Kidney (tissue), 14 donors: ENCODE measurements around the gene CES3. TPM values are rescaled to one million over a fixed set of nuclear protein-coding genes. Genes with fewer than 3 reads are reported as not detected.
"Not testable (repeated sequence)": the region's sequence is repeated elsewhere in the genome, so short reads cannot be mapped to it uniquely, and the experiment has no call there.

ENCODE experiments used
- DNase-seq, 5 donors: peaks; one replicate each; pipeline ENCODE4 v3.0.0-alpha.2; 2013 to 2020
- FAIRE-seq: peaks from 2 replicates; lab custom pipeline; 2012; peaks lifted over from hg19 to GRCh38; lab: Jason Lieb, UNC
- H3K27ac ChIP-seq, 2 donors: one replicate each; pipeline ENCODE4 v1.7.0; 2013; ENCODE audit warnings: low read depth in 2 of 2, low read length in 2 of 2, inconsistent platforms in 1 of 2
- H3K27me3 ChIP-seq: one replicate; pipeline ENCODE4 v1.7.1; 2013; ENCODE audit warnings: low read length, inconsistent platforms; ENCODE audit not compliant: control insufficient read depth, insufficient read depth
- H3K36me3 ChIP-seq, 3 donors: one replicate each; pipeline versions ENCODE4 v1.7.0 to v1.7.1; 2013; ENCODE audit warnings: low read length in 3 of 3, control low read depth in 1 of 3, inconsistent platforms in 1 of 3; ENCODE audit not compliant: insufficient read depth in 3 of 3, control insufficient read depth in 2 of 3
- H3K4me1 ChIP-seq, 3 donors: one replicate each; pipeline versions ENCODE4 v1.7.0 to v1.7.1; 2013; ENCODE audit warnings: low read length in 3 of 3, inconsistent platforms in 1 of 3, low read depth in 1 of 3; ENCODE audit not compliant: control insufficient read depth in 2 of 3, insufficient read depth in 2 of 3
- H3K4me3 ChIP-seq, 3 donors: one replicate each; pipeline versions ENCODE4 v1.7.0 to v1.8.1; 2013; ENCODE audit warnings: low read length in 3 of 3, control low read depth in 1 of 3, inconsistent platforms in 1 of 3
- H3K9ac ChIP-seq, 3 donors: one replicate each; pipeline versions ENCODE4 v1.7.0 to v1.7.1; 2013; ENCODE audit warnings: low read length in 3 of 3, control low read depth in 1 of 3, inconsistent platforms in 1 of 3
- H3K9me3 ChIP-seq, 3 donors: one replicate each; pipeline versions ENCODE4 v1.7.0 to v1.7.1; 2013; ENCODE audit warnings: low read length in 3 of 3, control low read depth in 1 of 3, inconsistent platforms in 1 of 3; ENCODE audit not compliant: control insufficient read depth in 2 of 3, insufficient read depth in 1 of 3
- intact Hi-C: fragments of 100-400 bp; cut with DNase I; formaldehyde crosslinking; loops from one replicate; pipeline ENCODE4 v1.11.1; 2022
- polyA plus RNA-seq: library from polyadenylated mRNA; stranded (reverse); fragments of 350-450 nt; fragmentation: Illumina TruSeq; extraction: RNeasy Lipid Tissue Mini Kit (QIAGEN cat#74804); gene quantifications from one replicate; pipeline ENCODE4 v1.2.3, GENCODE V29; 2014; ENCODE audit warnings: low read depth, low replicate concordance; ENCODE audit not compliant: insufficient read depth
- total RNA-seq: library from RNA; stranded (reverse); fragmentation: NEBNext Ultra II Directional; extraction: Animal tissue kit (Norgen Biotek cat#: 25700); gene quantifications from one replicate; pipeline ENCODE4 v1.2.1, GENCODE V29; 2021
- TF ChIP-seq, protein P1 (sequence below): IDR thresholded peaks from 3 replicates; pipeline ENCODE4 v1.5.1; 2012; ENCODE audit warnings: mild to moderate bottlenecking, moderate library complexity, borderline replicate concordance; ENCODE audit not compliant: insufficient read depth; ENCODE audit errors: extremely low read depth
- donor health status: control.
- donor health status: control.
- donor health status: control.
- donor health status: control.
- donor health status: control.
- donor health status: DM: yes; HTN: yes; CAD: no.
- donor health status: Normal renal cell carcinoma (clear cell type).

The CES3 gene
- total and polyA plus RNA-seq, 2 donors from 2014 or later = 2.1 to 7.8 TPM

DNA sequence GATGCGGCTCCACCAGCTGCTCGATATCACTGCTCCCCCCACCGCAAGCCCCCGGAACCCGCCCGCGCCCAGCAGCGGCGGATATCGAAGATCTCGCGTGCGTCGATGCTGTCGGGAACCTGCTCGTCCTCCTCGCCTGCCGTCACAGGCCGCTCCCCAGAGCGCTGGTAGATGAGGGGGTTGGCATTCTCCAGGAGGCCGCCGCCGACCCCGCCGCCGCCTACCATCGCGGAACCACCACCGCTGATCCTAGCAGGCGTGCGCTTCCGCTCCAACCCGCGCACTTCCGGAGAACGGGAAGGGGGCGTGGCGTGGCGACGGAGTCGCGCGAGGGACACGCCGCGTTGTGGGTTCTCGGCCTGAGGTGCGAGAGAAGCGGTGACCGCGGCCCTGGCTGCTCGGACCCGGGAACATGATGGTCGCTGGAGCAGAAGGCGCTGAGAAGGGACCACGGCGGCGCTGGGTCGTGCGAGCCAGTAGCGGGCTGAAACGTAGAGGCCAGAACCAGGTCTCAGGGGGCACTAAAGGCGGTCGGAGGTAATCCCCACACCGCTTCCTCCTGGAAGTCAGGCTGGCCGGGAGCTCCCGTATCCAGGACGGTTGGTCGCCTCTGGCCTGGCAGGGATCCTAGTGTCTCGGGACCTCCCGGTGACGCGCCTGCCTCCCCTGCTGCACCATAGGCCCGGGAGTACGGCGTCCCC is 26.8 kb upstream of the CES3 start, which contains the start of gene CIAO2B:
Gene CIAO2B (minus strand): TSS at position 265 of the 701 bp plus-strand sequence. CDS start 38 bp downstream, at position 227.
- no peaks in the 10 kb centered on the region for H3K27me3 ChIP-seq
- FAIRE-seq (no peak), DNase-seq (peak; percentile 90 to 96 (median 94))
- peak within 1 kb of the TSS; percentile 92 to 97 for H3K27ac ChIP-seq
- peak within 1 kb of the TSS; percentile 86 to 96 (median 90) for H3K9ac ChIP-seq
- peaks cover 0 to 18% (median 13%) of the 10 kb centered on the region in 3 donors for H3K36me3 ChIP-seq
- peaks cover 0 to 29% (median 23%) of the 10 kb centered on the region in 3 donors for H3K4me1 ChIP-seq
- peak within 1 kb of the TSS; percentile 92 to 97 (median 96) for H3K4me3 ChIP-seq
- no peaks in the 10 kb centered on the region for H3K9me3 ChIP-seq
- TF ChIP-seq, protein P1, sequence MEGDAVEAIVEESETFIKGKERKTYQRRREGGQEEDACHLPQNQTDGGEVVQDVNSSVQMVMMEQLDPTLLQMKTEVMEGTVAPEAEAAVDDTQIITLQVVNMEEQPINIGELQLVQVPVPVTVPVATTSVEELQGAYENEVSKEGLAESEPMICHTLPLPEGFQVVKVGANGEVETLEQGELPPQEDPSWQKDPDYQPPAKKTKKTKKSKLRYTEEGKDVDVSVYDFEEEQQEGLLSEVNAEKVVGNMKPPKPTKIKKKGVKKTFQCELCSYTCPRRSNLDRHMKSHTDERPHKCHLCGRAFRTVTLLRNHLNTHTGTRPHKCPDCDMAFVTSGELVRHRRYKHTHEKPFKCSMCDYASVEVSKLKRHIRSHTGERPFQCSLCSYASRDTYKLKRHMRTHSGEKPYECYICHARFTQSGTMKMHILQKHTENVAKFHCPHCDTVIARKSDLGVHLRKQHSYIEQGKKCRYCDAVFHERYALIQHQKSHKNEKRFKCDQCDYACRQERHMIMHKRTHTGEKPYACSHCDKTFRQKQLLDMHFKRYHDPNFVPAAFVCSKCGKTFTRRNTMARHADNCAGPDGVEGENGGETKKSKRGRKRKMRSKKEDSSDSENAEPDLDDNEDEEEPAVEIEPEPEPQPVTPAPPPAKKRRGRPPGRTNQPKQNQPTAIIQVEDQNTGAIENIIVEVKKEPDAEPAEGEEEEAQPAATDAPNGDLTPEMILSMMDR = no peak
- intact Hi-C loops = no loop called here

DNA sequence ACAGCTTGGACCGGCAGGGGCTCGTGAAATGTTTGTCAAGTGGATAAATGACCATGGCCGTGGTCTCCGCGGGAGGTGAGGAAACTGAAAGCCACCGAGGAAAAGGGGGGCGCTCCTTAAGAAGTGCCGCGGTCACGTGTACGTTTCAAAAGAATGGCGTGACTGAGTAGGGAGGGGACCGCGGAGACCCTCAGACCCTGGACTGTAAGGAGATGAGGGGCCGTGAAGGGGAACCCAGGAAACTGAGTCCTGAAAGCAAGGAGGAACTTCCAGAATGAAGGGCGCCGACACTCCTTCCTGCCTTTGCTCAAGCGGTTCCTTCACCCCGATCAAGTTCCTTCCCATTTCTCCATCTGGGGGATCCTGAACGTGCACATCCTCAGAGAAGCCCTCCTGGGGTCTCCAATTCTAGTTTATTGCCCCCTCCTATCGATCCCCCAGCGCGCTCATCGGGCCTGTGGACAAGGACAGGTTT is 26.2 kb upstream of the CES3 start:
- Histone ChIP-seq H3K27ac (peak overlapping the region; percentile 92 to 97), H3K9ac (peak overlapping the region; percentile 23 to 96 (median 86))
- FAIRE-seq = not testable (repeated sequence)

DNA sequence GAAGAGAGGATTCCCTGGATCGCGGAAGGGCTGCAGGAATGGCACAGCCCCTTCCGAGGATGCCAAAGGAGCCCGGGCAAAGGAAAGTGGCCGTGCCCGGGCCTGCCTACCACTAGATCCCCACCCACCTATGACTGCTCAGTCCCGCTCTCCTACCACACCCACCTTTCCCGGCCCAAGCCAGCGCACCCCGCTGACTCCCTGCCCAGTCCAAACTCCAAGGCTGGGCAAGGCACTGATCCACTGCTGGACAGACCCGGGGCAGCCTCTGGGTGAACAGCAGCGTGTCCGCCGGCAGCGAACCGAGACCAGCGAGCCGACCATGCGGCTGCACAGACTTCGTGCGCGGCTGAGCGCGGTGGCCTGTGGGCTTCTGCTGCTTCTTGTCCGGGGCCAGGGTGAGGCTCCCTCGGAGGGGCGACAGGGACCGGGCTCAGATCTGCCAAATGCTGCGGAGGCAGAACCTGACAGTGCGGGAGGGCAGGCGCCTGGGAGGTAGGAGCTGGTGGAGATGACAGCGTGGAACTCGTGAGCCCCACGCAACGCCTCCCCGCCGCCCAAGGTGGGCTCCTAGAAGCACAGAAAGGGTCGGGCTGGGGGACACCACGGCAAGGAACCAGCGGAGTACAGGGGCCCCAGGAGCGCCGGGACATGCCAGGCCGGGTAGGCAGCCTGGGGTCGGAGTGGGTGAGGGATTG is 25.6 kb upstream of the CES3 start, which contains the start of gene CES2:
Gene CES2 (plus strand): TSS at position 203 of the 698 bp plus-strand sequence. CDS start 120 bp downstream, at position 323.
- TF ChIP-seq, protein P1 = no peak
- Histone ChIP-seq H3K4me3 (peak within 1 kb of the TSS; percentile 92 to 97 (median 96)), H3K4me1 (peaks cover 0 to 26% (median 24%) of the 10 kb centered on the region in 3 donors), H3K9me3 (no peaks in the 10 kb centered on the region), H3K27ac (peak within 1 kb of the TSS; percentile 92 to 97), H3K27me3 (no peaks in the 10 kb centered on the region), H3K36me3 (peaks cover 0 to 28% (median 17%) of the 10 kb centered on the region in 3 donors), H3K9ac (peak within 1 kb of the TSS; percentile 86 to 96 (median 90))
- peak; percentile 68 to 91 (median 72) for DNase-seq
- intact Hi-C loops = no loop called here
- FAIRE-seq = no peak

More for the DNA sequence above, 26.2 kb upstream of the CES3 start:
- H3K9me3 ChIP-seq, intact Hi-C loops, H3K27me3 ChIP-seq: not testable (repeated sequence)
- H3K4me3 ChIP-seq = peak overlapping the region; percentile 92 to 97 (median 96)
- H3K4me1 ChIP-seq = peaks cover 0 to 29% (median 24%) of the 10 kb centered on the region in 3 donors
- peaks cover 0 to 24% (median 13%) of the 10 kb centered on the region in 3 donors for H3K36me3 ChIP-seq
- DNase-seq = peak in 1 of 5 donors; percentile 19

DNA sequence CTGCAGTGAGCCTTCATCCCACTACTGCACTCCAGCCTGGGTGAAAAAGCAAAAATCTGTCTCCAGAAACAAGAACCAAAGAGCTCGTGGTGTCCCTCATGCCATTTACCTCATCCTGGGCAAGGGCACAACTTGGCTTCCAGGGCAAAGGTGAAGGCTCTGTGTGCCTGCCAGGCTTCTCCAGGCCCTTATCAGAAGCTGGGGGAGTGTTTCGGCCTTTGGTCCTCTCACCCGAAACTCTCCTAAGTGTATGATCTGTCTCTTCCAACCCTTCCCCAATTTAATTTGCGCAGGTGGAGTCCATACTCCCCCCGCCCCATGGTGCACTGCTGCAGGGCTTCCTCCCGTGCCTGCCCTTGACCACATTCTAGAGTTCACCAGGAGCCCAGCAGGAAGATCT is 24.6 kb upstream of the CES3 start:
- Histone ChIP-seq H3K4me3 (peak overlapping the region in 2 of 3 donors; percentile 53 to 96), H3K9me3 (no peaks in the 10 kb centered on the region), H3K36me3 (peaks cover 0 to 38% (median 25%) of the 10 kb centered on the region in 3 donors), H3K27ac (peak overlapping the region; percentile 25 to 83), H3K9ac (peak overlapping the region in 1 of 3 donors; percentile 80), H3K27me3 (no peaks in the 10 kb centered on the region), H3K4me1 (peaks cover 0 to 26% (median 24%) of the 10 kb centered on the region in 3 donors)
- TF ChIP-seq, protein P1 = no peak
- DNase-seq (peak in 1 of 5 donors; percentile 37), FAIRE-seq (no peak)
- intact Hi-C loops = no loop called here
